D721Med (cell line): ENCODE data around the gene SLC5A12.

Experiments
- DNase-seq: peaks from one replicate; pipeline ENCODE4 v3.0.0; 2011; ENCODE audit warnings: low spot score; ENCODE audit not compliant: insufficient read length
- FAIRE-seq: peaks from 2 replicates; lab custom pipeline; 2011; peaks lifted over from hg19 to GRCh38; lab: Jason Lieb, UNC
- CTCF ChIP-seq: IDR thresholded peaks from 2 replicates; pipeline ENCODE4 v1.5.1; 2012; ENCODE audit warnings: mild to moderate bottlenecking, control low read depth; ENCODE audit not compliant: insufficient read depth; ENCODE audit errors: missing control alignments

Gene SLC5A12

GRCh38 chr11:26719998-26720397 is 1.9 kb downstream of the SLC5A12 start:
- no peak for DNase-seq
- no peak for FAIRE-seq
- TF ChIP-seq CTCF: no peak

GRCh38 chr11:26719289-26719973 is 2.4 kb downstream of the SLC5A12 start:
- FAIRE-seq (no peak), DNase-seq (no peak)
- TF ChIP-seq CTCF: no peak

GRCh38 chr11:26717771-26718170 is 4.1 kb downstream of the SLC5A12 start:
- FAIRE-seq: no peak
- no peak for DNase-seq
- TF ChIP-seq CTCF: no peak

GRCh38 chr11:26715133-26715532 is 6.7 kb downstream of the SLC5A12 start:
- TF ChIP-seq CTCF: no peak
- DNase-seq (no peak), FAIRE-seq (no peak)

- no peak for FAIRE-seq
Observed at GRCh38 chr11:26712497-26712896, 9.4 kb downstream of the SLC5A12 start.

GRCh38 chr11:26710489-26710888 is 11.4 kb downstream of the SLC5A12 start:
- FAIRE-seq (no peak), DNase-seq (no peak)
- no peak for TF ChIP-seq CTCF

More at GRCh38 chr11:26712497-26712896, 9.4 kb downstream of the SLC5A12 start:
- no peak for TF ChIP-seq CTCF
- DNase-seq: no peak

- no peak for TF ChIP-seq CTCF
- DNase-seq (no peak), FAIRE-seq (no peak)
Observed at GRCh38 chr11:26708736-26709456, 13.0 kb downstream of the SLC5A12 start.
